ENCODE results near the gene SLC2A13. TPM values are rescaled to one million over a fixed set of nuclear protein-coding genes. Genes with fewer than 3 reads are reported as not detected.
"Not testable (repeated sequence)": the region's sequence is repeated elsewhere in the genome, so short reads cannot be mapped to it uniquely, and the experiment has no call there.

SLC2A13 gene
- total RNA-seq, 3 donors from 2014 or later = 2.4 to 3.6 (median 3.2) TPM

DNA sequence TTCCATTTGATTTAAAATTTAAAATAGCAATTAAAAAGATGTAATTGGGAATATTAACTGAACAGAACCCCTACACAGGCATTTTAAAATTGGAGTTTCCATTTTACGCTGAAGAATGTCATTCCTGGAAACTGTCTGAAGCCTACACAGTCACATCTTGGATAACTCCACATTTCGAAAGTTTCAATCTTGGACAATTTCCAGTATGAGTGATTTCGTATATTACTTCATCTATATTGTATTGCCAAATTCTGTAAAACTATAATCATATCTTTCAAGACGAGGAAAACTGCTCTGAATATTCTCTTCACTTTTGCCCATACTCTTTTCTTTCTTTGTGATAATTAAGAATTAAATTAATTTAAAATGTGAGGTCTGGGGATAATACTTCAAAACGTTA lies 292.1 kb downstream of the SLC2A13 start:
- Mint-ChIP-seq H3K4me1 (ENCODE audit: low read depth) (no peaks in the 10 kb centered on the region), H3K9me3 (peaks cover 10% of the 10 kb centered on the region), H3K36me3 (ENCODE audit: insufficient read depth) (peaks cover 2% of the 10 kb centered on the region), H3K27me3 (ENCODE audit: low read depth) (no peaks in the 10 kb centered on the region), H3K4me3 (no peak overlapping the region)
- ATAC-seq = no peak
- no peak for DNase-seq

DNA sequence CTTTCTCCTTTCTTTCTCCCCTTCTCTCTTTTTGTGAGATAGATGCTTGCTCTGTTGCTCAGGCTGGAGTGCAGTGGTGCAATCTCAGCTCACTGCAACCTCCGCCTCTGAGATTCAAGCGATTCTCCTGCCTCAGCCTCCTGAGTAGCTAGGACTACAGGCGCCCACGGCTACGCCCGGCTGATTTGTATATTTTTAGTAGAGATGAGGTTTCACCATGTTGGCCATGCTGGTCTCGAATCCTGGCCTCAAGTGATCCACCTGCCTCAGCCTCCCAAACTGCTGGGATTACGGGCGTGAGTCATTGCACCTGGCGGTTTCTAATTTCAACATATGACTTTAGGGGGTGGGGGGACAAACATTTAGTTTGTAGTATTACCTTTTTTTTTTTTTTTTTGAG lies 293.4 kb downstream of the SLC2A13 start:
- not testable (repeated sequence) for H3K4me3 Mint-ChIP-seq; H3K4me1 Mint-ChIP-seq (ENCODE audit: low read depth); H3K27me3 Mint-ChIP-seq (ENCODE audit: low read depth); H3K36me3 Mint-ChIP-seq (ENCODE audit: insufficient read depth); DNase-seq; ATAC-seq
- peaks cover 10% of the 10 kb centered on the region for H3K9me3 Mint-ChIP-seq

DNA sequence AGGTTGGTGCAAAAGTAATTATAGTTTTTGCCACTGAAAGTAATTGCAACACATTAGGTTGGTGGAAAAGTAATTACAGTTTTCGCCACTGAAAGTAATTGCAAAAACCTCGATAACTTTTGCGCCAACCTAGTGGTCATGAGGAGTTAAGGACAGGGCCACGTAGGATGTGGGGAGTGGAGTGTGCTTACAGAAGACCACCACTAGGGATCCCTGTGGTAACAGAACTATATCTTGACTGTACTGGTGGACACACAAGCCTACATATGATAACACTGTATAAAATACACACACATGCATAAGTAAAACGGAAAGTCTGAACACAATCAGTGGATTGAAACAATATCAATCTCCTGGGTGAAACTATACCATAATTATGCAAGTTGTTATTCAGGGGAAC lies 298.8 kb downstream of the SLC2A13 start:
- H3K36me3 Mint-ChIP-seq (ENCODE audit: insufficient read depth) = peaks cover 2% of the 10 kb centered on the region
- H3K27me3 Mint-ChIP-seq (ENCODE audit: low read depth) = no peaks in the 10 kb centered on the region
- no peak overlapping the region for H3K4me3 Mint-ChIP-seq
- DNase-seq (no peak), ATAC-seq (no peak)
- H3K9me3 Mint-ChIP-seq = peaks cover 10% of the 10 kb centered on the region
- no peaks in the 10 kb centered on the region for H3K4me1 Mint-ChIP-seq (ENCODE audit: low read depth)

DNA sequence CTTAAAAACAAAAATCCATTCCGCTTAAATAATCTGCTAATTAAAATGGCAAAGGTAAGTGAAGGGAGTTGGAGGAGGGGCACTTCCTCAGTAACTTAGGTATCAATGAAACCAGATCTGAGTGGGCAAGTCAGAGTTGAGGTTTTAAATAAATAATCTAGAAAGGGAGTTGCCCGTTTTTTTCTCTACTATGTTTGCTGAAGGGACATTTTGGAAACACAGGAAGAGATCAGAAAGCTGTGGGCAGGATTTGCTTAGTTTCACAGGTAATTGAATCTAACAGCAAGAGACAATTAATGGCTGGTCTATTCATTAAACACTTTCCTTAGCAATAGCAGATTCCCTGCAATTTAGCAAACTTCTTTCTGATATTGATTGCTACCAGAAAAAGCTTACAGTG lies 300.2 kb downstream of the SLC2A13 start:
- no peak for DNase-seq
- Mint-ChIP-seq H3K4me1 (ENCODE audit: low read depth) (no peaks in the 10 kb centered on the region), H3K36me3 (ENCODE audit: insufficient read depth) (no peaks in the 10 kb centered on the region), H3K4me3 (no peak overlapping the region), H3K27me3 (ENCODE audit: low read depth) (no peaks in the 10 kb centered on the region), H3K9me3 (peaks cover 4% of the 10 kb centered on the region)
- ATAC-seq = no peak

DNA sequence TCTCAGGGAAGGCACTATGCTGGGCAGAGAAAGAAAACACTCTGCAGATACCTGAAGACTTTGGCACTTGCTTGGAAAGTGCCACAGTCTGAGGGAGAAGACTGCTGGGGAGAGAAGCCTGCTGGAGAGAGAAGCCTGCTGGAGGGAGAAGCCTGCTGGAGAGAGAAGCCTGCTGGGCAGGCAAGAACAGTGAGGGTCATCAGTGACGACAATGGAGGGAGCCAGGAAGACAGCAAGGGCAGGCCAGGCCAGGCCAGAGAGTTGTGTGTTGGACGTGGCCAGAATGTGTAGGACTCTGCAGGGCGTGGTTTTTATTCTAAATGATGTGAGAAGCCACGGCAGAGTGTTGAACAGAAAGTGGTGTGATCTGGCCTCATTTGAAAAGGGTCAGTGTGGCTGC lies 301.0 kb downstream of the SLC2A13 start:
- ATAC-seq (no peak), DNase-seq (no peak)
- Mint-ChIP-seq H3K4me1 (ENCODE audit: low read depth) (no peaks in the 10 kb centered on the region), H3K9me3 (no peaks in the 10 kb centered on the region), H3K4me3 (no peak overlapping the region), H3K36me3 (ENCODE audit: insufficient read depth) (no peaks in the 10 kb centered on the region), H3K27me3 (ENCODE audit: low read depth) (no peaks in the 10 kb centered on the region)

DNA sequence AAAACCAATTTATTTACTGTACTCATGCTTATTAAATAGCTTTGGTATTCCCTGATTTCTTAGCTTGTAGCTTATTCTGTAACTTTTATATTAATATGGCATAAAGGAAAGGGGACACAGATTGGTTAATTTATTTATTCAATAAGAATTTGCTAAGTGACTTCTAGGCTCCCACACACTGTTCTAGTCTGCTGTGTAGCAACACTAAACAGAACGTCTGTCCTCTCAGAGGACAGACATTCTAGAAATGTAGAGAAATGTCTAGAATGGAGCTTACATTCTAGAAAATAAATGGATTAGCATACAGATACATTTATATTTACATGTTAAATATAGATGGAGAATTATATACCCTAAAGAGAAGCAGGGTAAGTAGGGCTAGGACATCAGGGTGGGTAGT lies 301.4 kb downstream of the SLC2A13 start:
- ATAC-seq (no peak), DNase-seq (no peak)
- Mint-ChIP-seq H3K4me3 (no peak overlapping the region), H3K4me1 (ENCODE audit: low read depth) (no peaks in the 10 kb centered on the region), H3K9me3 (no peaks in the 10 kb centered on the region), H3K27me3 (ENCODE audit: low read depth) (no peaks in the 10 kb centered on the region), H3K36me3 (ENCODE audit: insufficient read depth) (no peaks in the 10 kb centered on the region)

DNA sequence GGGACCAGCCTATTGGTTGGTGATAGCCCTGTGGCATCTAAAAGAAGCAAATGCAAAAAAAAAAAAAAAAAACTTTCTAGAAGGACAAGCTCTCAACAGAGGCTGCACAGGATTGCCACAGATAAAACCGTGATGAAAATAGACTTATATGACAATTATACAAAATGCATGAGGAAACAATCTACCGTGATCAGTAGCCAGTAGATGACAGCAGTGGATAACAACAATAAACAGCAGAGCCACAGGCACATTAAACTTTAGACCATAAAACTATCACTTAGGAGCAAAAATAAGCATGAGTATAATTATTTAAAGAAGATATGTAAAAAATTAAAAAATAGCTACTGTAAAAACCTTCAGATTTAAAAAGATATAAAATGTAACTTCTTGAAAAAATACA lies 302.7 kb downstream of the SLC2A13 start:
- no peaks in the 10 kb centered on the region for H3K36me3 Mint-ChIP-seq (ENCODE audit: insufficient read depth)
- no peak for ATAC-seq
- no peaks in the 10 kb centered on the region for H3K27me3 Mint-ChIP-seq (ENCODE audit: low read depth)
- no peak overlapping the region for H3K4me3 Mint-ChIP-seq
- no peak for DNase-seq
- H3K9me3 Mint-ChIP-seq = no peaks in the 10 kb centered on the region
- no peaks in the 10 kb centered on the region for H3K4me1 Mint-ChIP-seq (ENCODE audit: low read depth)

DNA sequence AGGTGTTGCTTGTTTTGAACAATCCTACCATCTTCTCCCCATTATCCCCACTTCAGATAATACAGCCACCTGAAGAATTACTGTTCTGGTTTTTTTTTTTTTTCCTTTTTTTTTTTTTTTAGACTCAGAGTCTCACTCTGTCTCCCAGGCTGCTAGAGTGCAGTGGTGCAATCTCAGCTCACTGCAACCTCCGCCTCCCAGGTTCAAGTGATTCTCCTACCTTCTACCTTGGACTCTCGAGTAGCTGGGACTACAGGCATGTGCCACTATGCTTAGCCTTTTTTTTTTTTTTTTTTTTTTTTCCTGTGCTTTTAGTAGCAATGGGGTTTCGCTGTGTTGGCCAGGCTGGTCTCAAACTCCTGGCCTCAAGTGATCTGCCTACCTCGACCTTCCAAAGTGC lies 306.9 kb downstream of the SLC2A13 start:
- Mint-ChIP-seq H3K36me3 (ENCODE audit: insufficient read depth) (no peaks in the 10 kb centered on the region), H3K27me3 (ENCODE audit: low read depth) (no peaks in the 10 kb centered on the region), H3K4me1 (ENCODE audit: low read depth) (no peaks in the 10 kb centered on the region), H3K4me3 (no peak overlapping the region), H3K9me3 (no peaks in the 10 kb centered on the region)
- ATAC-seq (no peak), DNase-seq (no peak)

DNA sequence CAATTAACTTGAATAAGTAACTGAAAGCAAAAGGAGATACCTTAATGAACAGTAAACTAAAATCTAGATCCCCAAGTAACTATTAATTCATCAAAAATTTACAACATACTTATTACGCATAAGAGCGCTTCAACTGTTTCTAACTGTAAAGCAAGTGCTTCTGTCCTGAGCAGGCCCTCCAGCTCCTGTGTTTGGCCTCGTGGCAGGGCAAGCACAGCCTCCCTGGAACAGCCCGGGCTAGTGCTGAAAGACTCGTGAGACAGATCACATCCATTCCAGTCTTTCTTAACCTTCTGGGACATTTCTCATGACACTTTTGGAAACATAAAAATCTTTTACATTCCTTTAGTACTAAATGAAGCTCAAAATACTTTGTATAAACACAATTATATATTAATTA lies 307.5 kb downstream of the SLC2A13 start:
- DNase-seq = no peak
- H3K27me3 Mint-ChIP-seq (ENCODE audit: low read depth) = no peaks in the 10 kb centered on the region
- no peaks in the 10 kb centered on the region for H3K9me3 Mint-ChIP-seq
- H3K4me3 Mint-ChIP-seq = no peak overlapping the region
- no peaks in the 10 kb centered on the region for H3K36me3 Mint-ChIP-seq (ENCODE audit: insufficient read depth)
- no peaks in the 10 kb centered on the region for H3K4me1 Mint-ChIP-seq (ENCODE audit: low read depth)
- ATAC-seq = no peak

DNA sequence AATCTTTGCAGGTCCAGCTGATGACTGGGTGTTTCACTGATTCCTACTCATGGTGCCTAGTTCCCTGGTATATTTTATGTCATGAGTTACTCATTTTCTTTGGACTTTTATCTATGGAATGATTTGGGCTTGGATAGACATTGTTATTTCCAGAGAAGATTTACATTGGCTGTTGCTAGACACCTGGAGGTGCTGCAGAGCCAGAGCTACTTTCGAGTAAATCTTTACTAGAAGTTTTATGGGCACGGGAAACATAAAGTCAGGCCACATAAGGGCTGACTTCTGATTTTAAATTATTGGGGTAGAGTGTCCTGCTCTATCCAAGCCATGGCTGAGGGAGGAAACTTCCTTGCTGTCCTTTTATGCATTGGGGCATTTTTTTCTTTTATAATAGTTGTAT lies 310.4 kb downstream of the SLC2A13 start:
- ATAC-seq = no peak
- Mint-ChIP-seq H3K9me3 (no peaks in the 10 kb centered on the region), H3K36me3 (ENCODE audit: insufficient read depth) (no peaks in the 10 kb centered on the region), H3K4me3 (no peak overlapping the region), H3K4me1 (ENCODE audit: low read depth) (no peaks in the 10 kb centered on the region), H3K27me3 (ENCODE audit: low read depth) (no peaks in the 10 kb centered on the region)
- DNase-seq = no peak

DNA sequence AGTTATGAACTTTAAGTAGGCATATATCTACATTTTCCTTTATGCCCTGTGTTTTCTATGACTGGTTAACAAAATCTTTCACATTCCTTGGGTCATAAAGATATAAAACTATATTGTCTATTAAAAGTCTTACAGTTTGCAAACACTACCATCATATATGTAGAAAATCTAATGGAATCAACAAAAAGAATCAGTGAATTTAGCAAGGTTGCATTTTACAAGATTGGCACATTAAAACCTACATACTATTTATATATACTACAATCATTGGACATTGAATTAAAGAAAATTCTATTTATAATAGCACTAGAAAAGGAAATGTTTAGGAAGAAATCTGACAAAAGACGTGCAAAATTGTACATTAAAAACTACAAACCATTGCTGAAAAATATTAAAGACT lies 312.9 kb downstream of the SLC2A13 start:
- no peaks in the 10 kb centered on the region for H3K4me1 Mint-ChIP-seq (ENCODE audit: low read depth)
- no peak for DNase-seq
- no peaks in the 10 kb centered on the region for H3K36me3 Mint-ChIP-seq (ENCODE audit: insufficient read depth)
- ATAC-seq = no peak
- no peaks in the 10 kb centered on the region for H3K9me3 Mint-ChIP-seq
- no peaks in the 10 kb centered on the region for H3K27me3 Mint-ChIP-seq (ENCODE audit: low read depth)
- no peak overlapping the region for H3K4me3 Mint-ChIP-seq

DNA sequence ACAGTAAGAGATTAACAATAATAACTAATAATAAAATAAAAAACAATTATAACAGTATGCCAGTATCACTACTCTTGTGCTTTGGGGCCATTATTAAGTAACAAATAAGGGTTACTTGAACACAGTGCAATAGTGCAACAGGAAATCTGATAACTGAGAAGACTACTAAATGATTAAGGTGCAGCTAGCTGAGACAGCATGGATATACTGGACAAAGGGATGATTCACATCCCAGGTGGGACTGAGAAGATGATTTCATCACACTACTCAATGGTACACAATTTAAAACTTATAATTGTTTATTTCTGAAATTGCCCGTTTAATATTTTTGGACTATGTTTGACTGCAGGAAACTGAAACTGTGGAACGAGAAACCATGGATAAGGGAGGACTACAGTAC lies 317.6 kb downstream of the SLC2A13 start:
- H3K27me3 Mint-ChIP-seq (ENCODE audit: low read depth) = no peaks in the 10 kb centered on the region
- DNase-seq (no peak), ATAC-seq (no peak)
- no peak overlapping the region for H3K4me3 Mint-ChIP-seq
- no peaks in the 10 kb centered on the region for H3K4me1 Mint-ChIP-seq (ENCODE audit: low read depth)
- no peaks in the 10 kb centered on the region for H3K36me3 Mint-ChIP-seq (ENCODE audit: insufficient read depth)
- no peaks in the 10 kb centered on the region for H3K9me3 Mint-ChIP-seq

DNA sequence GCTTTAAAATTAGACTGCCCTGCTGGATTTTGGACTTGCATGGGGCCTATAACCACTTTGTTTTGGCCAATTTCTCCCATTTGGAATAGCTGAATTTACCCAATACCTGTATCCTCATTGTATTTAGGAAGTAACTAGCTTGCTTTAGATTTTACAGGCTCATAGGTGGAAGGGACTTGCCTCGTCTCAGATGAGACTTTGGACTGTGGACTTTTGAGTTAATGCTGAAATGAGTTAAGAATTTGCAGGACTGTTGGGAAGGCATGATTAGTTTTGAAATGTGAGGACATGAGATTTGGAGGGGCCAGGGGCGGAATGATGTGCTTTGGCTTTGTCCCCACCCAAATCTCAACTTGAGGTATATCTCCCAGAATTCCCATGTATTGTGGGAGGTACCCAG lies 320.1 kb downstream of the SLC2A13 start:
- H3K4me3 Mint-ChIP-seq; H3K36me3 Mint-ChIP-seq (ENCODE audit: insufficient read depth); DNase-seq; H3K9me3 Mint-ChIP-seq; H3K4me1 Mint-ChIP-seq (ENCODE audit: low read depth); H3K27me3 Mint-ChIP-seq (ENCODE audit: low read depth); ATAC-seq: not testable (repeated sequence)

DNA sequence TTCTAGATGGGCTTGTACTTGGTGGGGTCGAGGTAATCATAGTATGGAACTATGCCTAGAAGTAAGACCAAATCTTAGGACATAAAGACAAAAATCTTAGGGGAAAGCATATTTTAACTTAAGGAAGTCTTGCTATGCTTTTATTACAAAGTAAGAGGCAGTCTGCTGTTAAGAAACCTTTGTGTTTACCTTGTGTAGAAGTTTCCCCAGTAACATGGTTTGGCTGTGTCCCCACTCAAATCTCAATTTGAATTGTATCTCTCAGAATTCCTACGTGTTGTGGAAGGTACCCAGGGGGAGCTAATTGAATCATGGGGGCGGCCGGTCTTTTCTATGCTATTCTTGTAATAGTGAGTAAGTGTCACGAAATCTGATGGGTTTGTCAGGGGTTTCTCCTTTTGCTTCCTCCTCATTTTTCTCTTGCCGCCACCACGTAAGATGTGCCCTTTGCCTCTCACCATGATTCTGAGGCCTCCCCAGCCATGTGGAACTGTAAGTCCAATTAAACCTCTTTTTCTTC lies 323.8 kb downstream of the SLC2A13 start:
- no peak for ATAC-seq
- Mint-ChIP-seq H3K36me3 (ENCODE audit: insufficient read depth) (no peaks in the 10 kb centered on the region), H3K9me3 (no peaks in the 10 kb centered on the region), H3K4me3 (no peak overlapping the region), H3K4me1 (ENCODE audit: low read depth) (no peaks in the 10 kb centered on the region), H3K27me3 (ENCODE audit: low read depth) (no peaks in the 10 kb centered on the region)
- no peak for DNase-seq

DNA sequence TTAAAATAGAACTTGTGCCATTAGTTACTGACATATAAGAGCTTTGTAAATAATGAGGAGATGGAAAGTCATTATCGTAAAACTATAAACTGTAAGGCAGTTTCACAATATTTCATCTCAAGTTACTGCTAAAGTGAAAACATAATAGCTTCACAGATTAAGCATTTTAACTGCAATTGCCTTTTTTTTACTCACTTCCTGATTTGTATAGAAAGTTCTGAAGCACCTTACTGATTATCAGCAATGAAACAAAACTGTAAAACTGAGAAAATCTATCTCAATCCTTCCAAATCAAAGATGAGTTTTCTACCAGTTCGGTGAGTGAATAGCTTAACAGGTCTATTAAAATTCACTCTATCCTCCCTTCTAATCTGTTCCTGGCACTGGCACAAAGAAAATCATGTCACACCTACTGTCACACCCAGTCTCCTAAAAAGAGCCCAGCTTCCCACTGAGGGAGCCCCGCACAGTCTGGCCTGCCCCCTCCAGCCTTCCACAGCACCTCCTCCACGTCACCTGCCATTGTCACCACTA lies 324.9 kb downstream of the SLC2A13 start:
- Mint-ChIP-seq H3K36me3 (ENCODE audit: insufficient read depth) (no peaks in the 10 kb centered on the region), H3K4me3 (no peak overlapping the region), H3K9me3 (no peaks in the 10 kb centered on the region), H3K4me1 (ENCODE audit: low read depth) (no peaks in the 10 kb centered on the region), H3K27me3 (ENCODE audit: low read depth) (no peaks in the 10 kb centered on the region)
- no peak for DNase-seq
- no peak for ATAC-seq

DNA sequence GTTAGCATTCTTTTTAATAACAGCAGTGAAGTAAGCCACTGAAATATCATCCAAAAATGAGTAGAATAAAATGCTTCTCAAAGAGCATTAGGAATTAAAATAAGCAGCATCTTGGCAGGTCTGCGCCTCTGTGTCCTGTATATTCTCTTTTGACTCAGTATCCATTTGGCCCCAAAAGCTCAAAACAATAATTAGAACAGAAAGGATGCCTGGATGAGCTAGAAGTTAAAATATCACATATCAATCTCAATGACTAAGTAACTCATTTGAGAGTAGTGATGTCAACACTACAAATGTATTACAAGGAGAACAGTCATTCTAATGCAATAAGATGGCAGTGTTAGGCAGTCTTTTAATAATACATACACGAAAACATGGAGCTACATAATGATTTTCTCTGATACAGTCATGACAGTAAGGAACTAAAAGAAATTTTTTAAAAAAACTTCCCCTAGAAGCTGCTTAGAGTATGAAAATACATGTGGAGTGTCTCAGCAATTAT lies 325.4 kb downstream of the SLC2A13 start:
- H3K4me3 Mint-ChIP-seq = no peak overlapping the region
- no peak for ATAC-seq

More for the DNA sequence above, 325.4 kb downstream of the SLC2A13 start:
- Mint-ChIP-seq H3K4me1 (ENCODE audit: low read depth) (no peaks in the 10 kb centered on the region), H3K36me3 (ENCODE audit: insufficient read depth) (no peaks in the 10 kb centered on the region), H3K9me3 (no peaks in the 10 kb centered on the region), H3K27me3 (ENCODE audit: low read depth) (no peaks in the 10 kb centered on the region)
- no peak for DNase-seq

Measured in activated T-cell treated with anti-CD3 and anti-CD28 coated beads, Interleukin-2, amount 50 U/mL, for 4 hours (primary cell).